ENCODE measurements around the gene EPAS1. TPM values are rescaled to one million over a fixed set of nuclear protein-coding genes. Genes with fewer than 3 reads are reported as not detected.

EPAS1 gene
- total RNA-seq, 2 experiments from 2014 or later = 4.2 to 5.4 TPM

GRCh38 chr2:46416739-46417403, 119.7 kb downstream of the EPAS1 start:
- Histone ChIP-seq H3K36me3 (ENCODE audit: insufficient read depth, low read length) (no peaks in the 10 kb centered on the region), H3K27me3 (ENCODE audit: control insufficient read depth in 1 of 2, insufficient read depth in 2 of 2, low read length in 2 of 2) (no peaks in the 10 kb centered on the region), H3K4me3 (ENCODE audit: low read length) (no peak overlapping the region), H3K27ac (ENCODE audit: low read depth in 1 of 2, low read length in 2 of 2) (no peak overlapping the region), H3K4me1 (ENCODE audit: insufficient read depth, low read length) (no peaks in the 10 kb centered on the region), H3K9me3 (ENCODE audit: control insufficient read depth in 1 of 2, insufficient read depth in 1 of 2, low read length in 2 of 2) (peaks cover 5 to 12% of the 10 kb centered on the region in 2 experiments)
- H3K9me3 Mint-ChIP-seq = peaks cover 15% of the 10 kb centered on the region
- ATAC-seq (ENCODE audit: poor library complexity) = no peak
- no peaks in the 10 kb centered on the region for H3K27me3 Mint-ChIP-seq
- H3K4me1 Mint-ChIP-seq (ENCODE audit: low read depth) = no peaks in the 10 kb centered on the region
- H3K4me3 Mint-ChIP-seq = no peak overlapping the region
- H3K36me3 Mint-ChIP-seq (ENCODE audit: low read depth) = no peaks in the 10 kb centered on the region
- POLR2A ChIA-PET = no interaction called here
- DNase-seq = no peak
- no peak overlapping the region for H3K27ac Mint-ChIP-seq
- intact Hi-C loops (cut with DNase I, micrococcal nuclease) = no loop called here
- CTCF ChIA-PET = no interaction called here
- TF ChIP-seq CTCF (IDR thresholded peaks at IDR 0.05) = no peak

GRCh38 chr2:46420945-46421344, 123.7 kb downstream of the EPAS1 start:
- CTCF ChIA-PET = no interaction called here

GRCh38 chr2:46421361-46421760, 124.2 kb downstream of the EPAS1 start:
- Mint-ChIP-seq H3K27ac (no peak overlapping the region), H3K4me1 (ENCODE audit: low read depth) (no peaks in the 10 kb centered on the region), H3K9me3 (peaks cover 6% of the 10 kb centered on the region), H3K4me3 (no peak overlapping the region), H3K36me3 (ENCODE audit: low read depth) (no peaks in the 10 kb centered on the region), H3K27me3 (no peaks in the 10 kb centered on the region)
- H3K27ac ChIP-seq (ENCODE audit: low read depth in 1 of 2, low read length in 2 of 2) = no peak overlapping the region
- H3K27me3 ChIP-seq (ENCODE audit: control insufficient read depth in 1 of 2, insufficient read depth in 2 of 2, low read length in 2 of 2) = no peaks in the 10 kb centered on the region
- no peak for ATAC-seq (ENCODE audit: poor library complexity)
- no peak overlapping the region for H3K4me3 ChIP-seq (ENCODE audit: low read length)
- H3K9me3 ChIP-seq (ENCODE audit: control insufficient read depth in 1 of 2, insufficient read depth in 1 of 2, low read length in 2 of 2) = peaks cover 5 to 10% of the 10 kb centered on the region in 2 experiments
- no peaks in the 10 kb centered on the region for H3K4me1 ChIP-seq (ENCODE audit: insufficient read depth, low read length)
- no peak for TF ChIP-seq CTCF (IDR thresholded peaks at IDR 0.05)
- ChIA-PET POLR2A (no interaction called here), CTCF (no interaction called here)
- H3K36me3 ChIP-seq (ENCODE audit: insufficient read depth, low read length) = no peaks in the 10 kb centered on the region
- intact Hi-C loops (cut with DNase I, micrococcal nuclease) = no loop called here
- DNase-seq = no peak

More at GRCh38 chr2:46420945-46421344, 123.7 kb downstream of the EPAS1 start:
- no peaks in the 10 kb centered on the region for H3K4me1 ChIP-seq (ENCODE audit: insufficient read depth, low read length)
- ATAC-seq (ENCODE audit: poor library complexity) (no peak), DNase-seq (no peak)
- no peaks in the 10 kb centered on the region for H3K36me3 ChIP-seq (ENCODE audit: insufficient read depth, low read length)
- no peak overlapping the region for H3K4me3 ChIP-seq (ENCODE audit: low read length)
- Mint-ChIP-seq H3K4me3 (no peak overlapping the region), H3K9me3 (peaks cover 9% of the 10 kb centered on the region), H3K4me1 (ENCODE audit: low read depth) (no peaks in the 10 kb centered on the region), H3K36me3 (ENCODE audit: low read depth) (no peaks in the 10 kb centered on the region), H3K27me3 (no peaks in the 10 kb centered on the region), H3K27ac (no peak overlapping the region)
- TF ChIP-seq CTCF (IDR thresholded peaks at IDR 0.05) = no peak
- intact Hi-C loops (cut with DNase I, micrococcal nuclease) = no loop called here
- POLR2A ChIA-PET = no interaction called here
- H3K9me3 ChIP-seq (ENCODE audit: control insufficient read depth in 1 of 2, insufficient read depth in 1 of 2, low read length in 2 of 2) = peaks cover 5 to 12% of the 10 kb centered on the region in 2 experiments
- H3K27ac ChIP-seq (ENCODE audit: low read depth in 1 of 2, low read length in 2 of 2) = no peak overlapping the region
- no peaks in the 10 kb centered on the region for H3K27me3 ChIP-seq (ENCODE audit: control insufficient read depth in 1 of 2, insufficient read depth in 2 of 2, low read length in 2 of 2)

Data from CD4-positive, alpha-beta T cell (primary cell).